NCI-H128 (cell line): ENCODE results near the gene MYO5C.

ENCODE experiments used
- DNase-seq: peaks from one replicate; lab custom pipeline; 2025; ENCODE audit not compliant: unreplicated experiment; lab: John Stamatoyannopoulos, UW

Gene MYO5C

GRCh38 chr15:52295421-52296001, at the start of gene MYO5C:
Gene MYO5C, minus strand, starts transcription at chr15:52295804. Its CDS starts 168 bp downstream, at chr15:52295636.
- DNase-seq: peak; percentile 42

- DNase-seq: no peak
Observed at GRCh38 chr15:52344592-52344991, 49.0 kb upstream of the MYO5C start.

GRCh38 chr15:52343831-52344230, 48.2 kb upstream of the MYO5C start:
- no peak for DNase-seq

- no peak for DNase-seq
Observed at GRCh38 chr15:52340093-52340492, 44.5 kb upstream of the MYO5C start.

- DNase-seq: no peak
Observed at GRCh38 chr15:52338891-52339290, 43.3 kb upstream of the MYO5C start.

- DNase-seq: no peak
Observed at GRCh38 chr15:52338058-52338457, 42.5 kb upstream of the MYO5C start.

- DNase-seq: no peak
Observed at GRCh38 chr15:52337198-52337853, 41.7 kb upstream of the MYO5C start.

- no peak for DNase-seq
Observed at GRCh38 chr15:52336529-52336928, 40.9 kb upstream of the MYO5C start.

- DNase-seq: no peak
Observed at GRCh38 chr15:52334491-52335160, 39.0 kb upstream of the MYO5C start.

GRCh38 chr15:52331490-52332240, 36.1 kb upstream of the MYO5C start:
- no peak for DNase-seq

GRCh38 chr15:52329987-52330386, 34.4 kb upstream of the MYO5C start:
- DNase-seq: no peak

- no peak for DNase-seq
Observed at GRCh38 chr15:52329150-52329549, 33.5 kb upstream of the MYO5C start.

- no peak for DNase-seq
Observed at GRCh38 chr15:52328680-52329079, 33.1 kb upstream of the MYO5C start.

GRCh38 chr15:52326756-52327155, 31.2 kb upstream of the MYO5C start:
- no peak for DNase-seq

- no peak for DNase-seq
Observed at GRCh38 chr15:52324109-52324508, 28.5 kb upstream of the MYO5C start.

GRCh38 chr15:52318729-52319500, 23.3 kb upstream of the MYO5C start:
- DNase-seq: no peak

- no peak for DNase-seq
Observed at GRCh38 chr15:52317688-52318087, 22.1 kb upstream of the MYO5C start.

- DNase-seq: no peak
Observed at GRCh38 chr15:52317022-52317421, 21.4 kb upstream of the MYO5C start.

GRCh38 chr15:52309154-52309548, 13.5 kb upstream of the MYO5C start:
- DNase-seq: no peak

- DNase-seq: no peak
Observed at GRCh38 chr15:52308446-52309153, 13.0 kb upstream of the MYO5C start.
